Upper lobe of left lung (tissue), 4 donors: ENCODE data around the gene GNAZ.

Experiments used
- CTCF ChIP-seq, 6 experiments: fragments of 450-650 bp in 4 of 6; fragments of 200-600 bp in 2 of 6; sonication (generic) in 2 of 6; IDR thresholded peaks; one replicate each; pipeline ENCODE4 v1.5.1; 2016 to 2019; ENCODE audit warnings: antibody characterized with exemption in 6 of 6
- EP300 ChIP-seq, 4 donors: sonication (generic); formaldehyde crosslinking; IDR thresholded peaks; one replicate each; pipeline ENCODE4 v1.5.1; 2017; ENCODE audit warnings: antibody characterized with exemption in 4 of 4, control low read depth in 2 of 4

- TF ChIP-seq EP300 (IDR thresholded peaks at IDR 0.05) (no peak), CTCF (IDR thresholded peaks at IDR 0.05) (no peak)
Observed at GRCh38 chr22:23152238-23153114, 82.2 kb downstream of the GNAZ start.
